HG03520 (cell line): ENCODE results near the gene ECHS1.
"Not testable (repeated sequence)": the region's sequence is repeated elsewhere in the genome, so short reads cannot be mapped to it uniquely, and the experiment has no call there.

Experiments
- ATAC-seq: cut with Tn5 transposase; IDR thresholded peaks from one replicate; pipeline ENCODE4 v1.9.1; 2021; ENCODE audit warnings: mild to moderate bottlenecking, moderate library complexity; ENCODE audit not compliant: unreplicated experiment

Gene ECHS1

GRCh38 chr10:133400624-133401424 is 27.7 kb upstream of the ECHS1 start:
- peak; percentile 75 for ATAC-seq

GRCh38 chr10:133399123-133399601 is 26.0 kb upstream of the ECHS1 start:
- no peak for ATAC-seq

- no peak for ATAC-seq
Measured at GRCh38 chr10:133397938-133398337, 24.8 kb upstream of the ECHS1 start.

- ATAC-seq, result no peak
Measured at GRCh38 chr10:133396035-133396624, 23.0 kb upstream of the ECHS1 start.

- ATAC-seq, result no peak
Measured at GRCh38 chr10:133394801-133395221, 21.7 kb upstream of the ECHS1 start.

- ATAC-seq, result peak; percentile 65
Measured at GRCh38 chr10:133394064-133394663, 21.0 kb upstream of the ECHS1 start, which contains the start of gene MTG1. Gene MTG1, plus strand, starts transcription at chr10:133394157. Its CDS starts 64 bp downstream, at chr10:133394221.

- ATAC-seq, result no peak
Measured at GRCh38 chr10:133393401-133394063, 20.4 kb upstream of the ECHS1 start.

GRCh38 chr10:133391761-133392518 is 18.8 kb upstream of the ECHS1 start:
- no peak for ATAC-seq

- no peak for ATAC-seq
Measured at GRCh38 chr10:133391249-133391635, 18.1 kb upstream of the ECHS1 start.

- ATAC-seq, result no peak
Measured at GRCh38 chr10:133390597-133391248, 17.6 kb upstream of the ECHS1 start.

- peak; percentile 89 for ATAC-seq
Measured at GRCh38 chr10:133388973-133389818, 16.0 kb upstream of the ECHS1 start.

GRCh38 chr10:133388236-133388972 is 15.2 kb upstream of the ECHS1 start:
- peak; percentile 2 for ATAC-seq

GRCh38 chr10:133386951-133387350 is 13.8 kb upstream of the ECHS1 start:
- ATAC-seq, result not testable (repeated sequence)

- ATAC-seq, result no peak
Measured at GRCh38 chr10:133385214-133385613, 12.1 kb upstream of the ECHS1 start.

GRCh38 chr10:133384071-133384470 is 10.9 kb upstream of the ECHS1 start:
- no peak for ATAC-seq

- ATAC-seq, result no peak
Measured at GRCh38 chr10:133383551-133383950, 10.4 kb upstream of the ECHS1 start.

GRCh38 chr10:133381036-133381435 is 7.9 kb upstream of the ECHS1 start:
- ATAC-seq, result no peak
